Stimulated activated CD4-positive, alpha-beta T cell treated with anti-CD3 and anti-CD28 coated beads, Interleukin-1b, Interleukin-23, amount 100 ng/mL, for 4 hours (primary cell): ENCODE results near the gene PELI2.

ENCODE experiments used
- DNase-seq, 2 donors: peaks; one replicate each; pipeline ENCODE4 v3.0.0-alpha.2; 2020; ENCODE audit warnings: low read depth in 2 of 2

The PELI2 gene

GRCh38 chr14:56119201-56119981, 1.2 kb downstream of the PELI2 start:
- peak in 1 of 2 donors; percentile 12 for DNase-seq

GRCh38 chr14:56120091-56120691, 2.0 kb downstream of the PELI2 start:
- no peak for DNase-seq

GRCh38 chr14:56121816-56122215, 3.6 kb downstream of the PELI2 start:
- no peak for DNase-seq

GRCh38 chr14:56122301-56122700, 4.1 kb downstream of the PELI2 start:
- no peak for DNase-seq

GRCh38 chr14:56124327-56124726, 6.1 kb downstream of the PELI2 start:
- no peak for DNase-seq

GRCh38 chr14:56125772-56126636, 7.8 kb downstream of the PELI2 start:
- DNase-seq: no peak

- DNase-seq: no peak
Measured at GRCh38 chr14:56126637-56126913, 8.4 kb downstream of the PELI2 start.

GRCh38 chr14:56127156-56127555, 8.9 kb downstream of the PELI2 start:
- no peak for DNase-seq

GRCh38 chr14:56129092-56129491, 10.9 kb downstream of the PELI2 start:
- DNase-seq: no peak

- no peak for DNase-seq
Measured at GRCh38 chr14:56129933-56130332, 11.7 kb downstream of the PELI2 start.

GRCh38 chr14:56131004-56131864, 13.0 kb downstream of the PELI2 start:
- no peak for DNase-seq

- DNase-seq: no peak
Measured at GRCh38 chr14:56131865-56132833, 13.9 kb downstream of the PELI2 start.

- no peak for DNase-seq
Measured at GRCh38 chr14:56133547-56133946, 15.3 kb downstream of the PELI2 start.

GRCh38 chr14:56135001-56135400, 16.8 kb downstream of the PELI2 start:
- no peak for DNase-seq

GRCh38 chr14:56135668-56136067, 17.5 kb downstream of the PELI2 start:
- DNase-seq: no peak

GRCh38 chr14:56136571-56137452, 18.6 kb downstream of the PELI2 start:
- DNase-seq: no peak

GRCh38 chr14:56137453-56137807, 19.2 kb downstream of the PELI2 start:
- no peak for DNase-seq

- no peak for DNase-seq
Measured at GRCh38 chr14:56137849-56138248, 19.6 kb downstream of the PELI2 start.

GRCh38 chr14:56138928-56139327, 20.7 kb downstream of the PELI2 start:
- no peak for DNase-seq

GRCh38 chr14:56142314-56142713, 24.1 kb downstream of the PELI2 start:
- no peak for DNase-seq
